GM19035 (cell line): ENCODE measurements around the gene CCDC102B.
"Not testable (repeated sequence)": the region's sequence is repeated elsewhere in the genome, so short reads cannot be mapped to it uniquely, and the experiment has no call there.

Experiments used
- ATAC-seq: cut with Tn5 transposase; IDR thresholded peaks from one replicate; pipeline ENCODE4 v1.9.1; 2021; ENCODE audit not compliant: unreplicated experiment

The CCDC102B gene

GRCh38 chr18:68965817-68966216 is 167.9 kb downstream of the CCDC102B start:
- ATAC-seq = no peak

- no peak for ATAC-seq
These were observed 171.1 kb downstream of the CCDC102B start for GRCh38 chr18:68969027-68969426.

GRCh38 chr18:68972176-68972575 is 174.3 kb downstream of the CCDC102B start:
- ATAC-seq = no peak

GRCh38 chr18:68979737-68980136 is 181.9 kb downstream of the CCDC102B start:
- no peak for ATAC-seq

GRCh38 chr18:68983126-68983525 is 185.2 kb downstream of the CCDC102B start:
- ATAC-seq = no peak

GRCh38 chr18:68984342-68984741 is 186.5 kb downstream of the CCDC102B start:
- no peak for ATAC-seq

GRCh38 chr18:68985172-68985820 is 187.4 kb downstream of the CCDC102B start:
- ATAC-seq = no peak

GRCh38 chr18:68991286-68991685 is 193.4 kb downstream of the CCDC102B start:
- ATAC-seq = no peak

GRCh38 chr18:68992719-68993482 is 195.0 kb downstream of the CCDC102B start:
- peak; percentile 68 for ATAC-seq

GRCh38 chr18:68995675-68996074 is 197.8 kb downstream of the CCDC102B start:
- no peak for ATAC-seq

- ATAC-seq = no peak
These were observed 200.0 kb downstream of the CCDC102B start for GRCh38 chr18:68997845-68998244.

- ATAC-seq = no peak
These were observed 202.5 kb downstream of the CCDC102B start for GRCh38 chr18:69000366-69000765.

- no peak for ATAC-seq
These were observed 204.4 kb downstream of the CCDC102B start for GRCh38 chr18:69002233-69002632.

- not testable (repeated sequence) for ATAC-seq
These were observed 208.3 kb downstream of the CCDC102B start for GRCh38 chr18:69006212-69006611.

- no peak for ATAC-seq
These were observed 210.7 kb downstream of the CCDC102B start for GRCh38 chr18:69008538-69008937.

- ATAC-seq = no peak
These were observed 223.4 kb downstream of the CCDC102B start for GRCh38 chr18:69021211-69021805.

- ATAC-seq = no peak
These were observed 224.5 kb downstream of the CCDC102B start for GRCh38 chr18:69022426-69022825.

- no peak for ATAC-seq
These were observed 233.7 kb downstream of the CCDC102B start for GRCh38 chr18:69031571-69031970.

- no peak for ATAC-seq
These were observed 234.1 kb downstream of the CCDC102B start for GRCh38 chr18:69032009-69032408.

GRCh38 chr18:69035756-69036155 is 237.9 kb downstream of the CCDC102B start:
- no peak for ATAC-seq

- no peak for ATAC-seq
These were observed 246.3 kb downstream of the CCDC102B start for GRCh38 chr18:69044215-69044614.

GRCh38 chr18:69064063-69064462 is 266.2 kb downstream of the CCDC102B start:
- ATAC-seq = no peak
